Measurements from ENCODE around the gene ARID3A. TPM values are rescaled to one million over a fixed set of nuclear protein-coding genes. Genes with fewer than 3 reads are reported as not detected.

ARID3A gene
- total and polyA plus RNA-seq, 2 of the 13 experiments (the other 11 are each of a cell fraction or from before 2014, with no cell fraction given): 71.3 to 77.9 TPM

DNA sequence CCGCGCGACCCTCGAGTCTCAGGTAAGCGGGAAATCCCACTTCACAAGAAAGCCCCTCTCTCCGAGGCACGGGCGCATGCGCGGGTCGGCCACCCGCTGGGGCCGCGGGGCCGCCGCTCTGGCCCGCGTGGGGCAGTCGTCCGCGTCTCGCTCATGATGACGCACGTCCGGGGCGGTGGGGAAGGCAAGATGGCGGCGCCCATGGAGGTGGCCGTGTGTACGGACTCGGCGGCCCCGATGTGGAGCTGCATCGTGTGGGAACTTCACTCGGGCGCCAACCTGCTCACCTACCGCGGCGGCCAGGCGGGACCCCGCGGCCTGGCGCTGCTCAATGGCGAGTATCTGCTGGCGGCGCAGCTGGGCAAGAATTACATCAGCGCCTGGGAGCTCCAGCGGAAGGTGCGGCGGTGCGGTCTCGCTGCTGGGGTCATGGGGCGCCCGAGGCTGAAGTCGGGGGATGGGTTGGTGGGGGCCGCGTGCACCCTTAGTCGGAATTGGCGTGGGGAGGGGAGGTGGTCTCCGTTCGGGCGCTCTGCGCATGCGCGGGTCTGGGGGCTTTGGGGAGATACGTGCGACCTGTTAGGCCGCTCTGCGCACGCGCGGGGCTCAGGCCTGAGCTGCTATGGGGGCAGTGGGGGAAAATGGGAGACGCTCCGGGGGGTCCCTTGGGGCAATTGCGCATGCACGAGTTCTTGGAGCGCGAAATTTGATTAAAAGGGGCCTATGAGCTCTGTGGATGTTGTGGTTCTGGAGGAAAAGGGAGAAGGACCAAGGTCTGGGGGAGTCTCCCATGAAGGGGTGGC is 58.5 kb downstream of the ARID3A start, which contains the start of gene WDR18 (continued):
- TF ChIP-seq HMGXB4 (CRISPR knock-in tag; IDR thresholded peaks at IDR 0.05; ENCODE audit: borderline replicate concordance in 1 of 2, low read depth in 1 of 2) (peak; percentile 70 to 83; a peak in 2 of 4 replicates), YEATS4 (CRISPR knock-in tag; IDR thresholded peaks at IDR 0.05; ENCODE audit: borderline replicate concordance) (peak; percentile 84; the same call in 1 of the 2 replicates), ZFX (CRISPR knock-in tag; IDR thresholded peaks at IDR 0.05; ENCODE audit: low read depth) (peak; percentile 69), ZNF775 (CRISPR knock-in tag; IDR thresholded peaks at IDR 0.05; ENCODE audit: borderline replicate concordance) (no peak), ZNF3 (CRISPR knock-in tag; IDR thresholded peaks at IDR 0.05) (no peak), TEF (CRISPR knock-in tag; IDR thresholded peaks at IDR 0.05) (no peak), MYC (CRISPR knock-in tag; IDR thresholded peaks at IDR 0.05; ENCODE audit: borderline replicate concordance) (peak; percentile 92), TP53 (CRISPR knock-in tag; conservative IDR thresholded peaks at IDR 0.05) (no peak), CREB1 (IDR thresholded peaks at IDR 0.05) (peak; percentile 94), CREB1 (CRISPR knock-in tag; IDR thresholded peaks at IDR 0.05) (peak; percentile 93), KLF12 (CRISPR knock-in tag; IDR thresholded peaks at IDR 0.05; ENCODE audit: borderline replicate concordance) (no peak), ZNF816 (CRISPR knock-in tag; IDR thresholded peaks at IDR 0.05; ENCODE audit: borderline replicate concordance) (no peak), KDM5B (CRISPR knock-in tag; IDR thresholded peaks at IDR 0.05; ENCODE audit: borderline replicate concordance) (no peak; the same call in 1 of the 2 replicates), ZBTB3 (CRISPR knock-in tag; IDR thresholded peaks at IDR 0.05; ENCODE audit: borderline replicate concordance, low read depth) (no peak), DNMT1 (CRISPR knock-in tag; IDR thresholded peaks at IDR 0.05) (peak; percentile 62; the same call in 1 of the 2 replicates), ZBTB20 (CRISPR knock-in tag; IDR thresholded peaks at IDR 0.05; ENCODE audit: borderline replicate concordance, low read depth) (peak; percentile 72; the same call in 1 of the 2 replicates), SOX13 (IDR thresholded peaks at IDR 0.05) (no peak), SOX13 (CRISPR knock-in tag; conservative IDR thresholded peaks at IDR 0.05 in 1 of 2, IDR thresholded peaks at IDR 0.05 in 1 of 2) (0 out of 4 replicates have a peak, but pooled peaks of 1 of the 2 experiments have one; percentile 32), SAP130 (CRISPR knock-in tag; IDR thresholded peaks at IDR 0.05; ENCODE audit: low read depth) (peak; percentile 92), ONECUT2 (CRISPR knock-in tag; IDR thresholded peaks at IDR 0.05) (no peak), ZNF546 (CRISPR knock-in tag; conservative IDR thresholded peaks at IDR 0.05) (peak; percentile 91; the same call in 1 of the 2 replicates), ZFP1 (CRISPR knock-in tag; IDR thresholded peaks at IDR 0.05) (no peak)
- TF ChIP-seq, protein P1, sequence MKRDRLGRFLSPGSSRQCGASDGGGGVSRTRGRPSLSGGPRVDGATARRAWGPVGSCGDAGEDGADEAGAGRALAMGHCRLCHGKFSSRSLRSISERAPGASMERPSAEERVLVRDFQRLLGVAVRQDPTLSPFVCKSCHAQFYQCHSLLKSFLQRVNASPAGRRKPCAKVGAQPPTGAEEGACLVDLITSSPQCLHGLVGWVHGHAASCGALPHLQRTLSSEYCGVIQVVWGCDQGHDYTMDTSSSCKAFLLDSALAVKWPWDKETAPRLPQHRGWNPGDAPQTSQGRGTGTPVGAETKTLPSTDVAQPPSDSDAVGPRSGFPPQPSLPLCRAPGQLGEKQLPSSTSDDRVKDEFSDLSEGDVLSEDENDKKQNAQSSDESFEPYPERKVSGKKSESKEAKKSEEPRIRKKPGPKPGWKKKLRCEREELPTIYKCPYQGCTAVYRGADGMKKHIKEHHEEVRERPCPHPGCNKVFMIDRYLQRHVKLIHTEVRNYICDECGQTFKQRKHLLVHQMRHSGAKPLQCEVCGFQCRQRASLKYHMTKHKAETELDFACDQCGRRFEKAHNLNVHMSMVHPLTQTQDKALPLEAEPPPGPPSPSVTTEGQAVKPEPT (CRISPR knock-in tag; IDR thresholded peaks at IDR 0.05; ENCODE audit: low read depth): 0 out of 2 replicates have a peak, but pooled peaks have one; percentile 34
- TF ChIP-seq, protein P2, sequence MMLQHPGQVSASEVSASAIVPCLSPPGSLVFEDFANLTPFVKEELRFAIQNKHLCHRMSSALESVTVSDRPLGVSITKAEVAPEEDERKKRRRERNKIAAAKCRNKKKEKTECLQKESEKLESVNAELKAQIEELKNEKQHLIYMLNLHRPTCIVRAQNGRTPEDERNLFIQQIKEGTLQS (CRISPR knock-in tag; IDR thresholded peaks at IDR 0.05): peak; percentile 37; the same call in 1 of the 2 replicates

All from HepG2 (cell line).